HFF-Myc (cell line): Measurements from ENCODE around the gene CERK.

Experiments
- DNase-seq: peaks from one replicate; pipeline ENCODE4 v3.0.0-alpha.2; 2011; ENCODE audit warnings: low read depth; ENCODE audit errors: extremely low read depth
- H3K4me3 ChIP-seq: replicated peaks from 2 replicates; pipeline ENCODE4 v1.5.1; 2011; ENCODE audit warnings: low read depth, mild to moderate bottlenecking, control low read depth, low read length
- TF ChIP-seq, protein P1 (sequence below): IDR thresholded peaks from 2 replicates; pipeline ENCODE4 v1.5.1; 2012; ENCODE audit warnings: mild to moderate bottlenecking, low read depth, low read length, control low read depth; ENCODE audit errors: missing control alignments

The CERK gene

DNA sequence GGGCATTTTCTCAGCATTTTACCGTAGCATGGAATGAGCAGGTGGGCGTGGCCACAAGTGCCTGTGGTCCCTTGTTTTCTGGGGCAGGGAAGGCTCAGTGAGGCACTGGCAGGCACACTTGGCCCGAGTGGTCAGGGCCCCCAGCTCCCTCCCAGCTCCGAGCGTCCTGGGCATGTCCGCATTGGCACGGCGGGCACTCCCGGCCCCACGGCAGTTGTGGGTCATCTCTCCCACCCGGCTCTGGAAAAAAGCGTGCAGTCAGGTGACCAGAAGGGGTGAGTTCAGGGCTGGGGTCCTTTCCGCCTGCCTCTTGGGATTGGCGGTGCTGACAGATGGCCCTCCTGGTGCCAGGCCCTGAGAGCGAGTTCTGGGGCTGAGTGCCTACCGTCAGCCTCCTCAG, 62.1 kb downstream of the CERK start:
- no peak for DNase-seq
- TF ChIP-seq, protein P1, sequence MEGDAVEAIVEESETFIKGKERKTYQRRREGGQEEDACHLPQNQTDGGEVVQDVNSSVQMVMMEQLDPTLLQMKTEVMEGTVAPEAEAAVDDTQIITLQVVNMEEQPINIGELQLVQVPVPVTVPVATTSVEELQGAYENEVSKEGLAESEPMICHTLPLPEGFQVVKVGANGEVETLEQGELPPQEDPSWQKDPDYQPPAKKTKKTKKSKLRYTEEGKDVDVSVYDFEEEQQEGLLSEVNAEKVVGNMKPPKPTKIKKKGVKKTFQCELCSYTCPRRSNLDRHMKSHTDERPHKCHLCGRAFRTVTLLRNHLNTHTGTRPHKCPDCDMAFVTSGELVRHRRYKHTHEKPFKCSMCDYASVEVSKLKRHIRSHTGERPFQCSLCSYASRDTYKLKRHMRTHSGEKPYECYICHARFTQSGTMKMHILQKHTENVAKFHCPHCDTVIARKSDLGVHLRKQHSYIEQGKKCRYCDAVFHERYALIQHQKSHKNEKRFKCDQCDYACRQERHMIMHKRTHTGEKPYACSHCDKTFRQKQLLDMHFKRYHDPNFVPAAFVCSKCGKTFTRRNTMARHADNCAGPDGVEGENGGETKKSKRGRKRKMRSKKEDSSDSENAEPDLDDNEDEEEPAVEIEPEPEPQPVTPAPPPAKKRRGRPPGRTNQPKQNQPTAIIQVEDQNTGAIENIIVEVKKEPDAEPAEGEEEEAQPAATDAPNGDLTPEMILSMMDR: no peak
- no peak overlapping the region for H3K4me3 ChIP-seq

DNA sequence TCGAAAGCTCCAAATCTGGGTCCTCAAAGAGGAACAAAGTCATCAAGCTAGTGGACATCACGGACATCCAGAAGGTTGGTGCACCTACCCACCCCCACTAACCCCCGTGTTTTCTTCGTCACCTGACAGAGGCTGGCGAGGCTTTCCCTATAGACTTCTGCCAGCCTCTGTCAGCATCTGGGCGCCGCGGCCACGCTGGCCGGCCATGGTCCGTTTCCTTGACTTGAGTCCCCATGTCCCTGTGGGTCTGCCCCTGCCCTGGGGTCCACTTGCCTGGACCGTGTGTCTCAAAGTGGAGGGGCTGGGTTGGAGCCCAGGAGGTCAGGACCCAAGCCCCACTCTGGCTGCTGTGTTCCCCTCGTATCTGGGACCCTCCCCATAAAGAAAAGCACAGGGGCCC, 62.6 kb downstream of the CERK start:
- no peak overlapping the region for H3K4me3 ChIP-seq
- TF ChIP-seq, protein P1: no peak
- DNase-seq: no peak

DNA sequence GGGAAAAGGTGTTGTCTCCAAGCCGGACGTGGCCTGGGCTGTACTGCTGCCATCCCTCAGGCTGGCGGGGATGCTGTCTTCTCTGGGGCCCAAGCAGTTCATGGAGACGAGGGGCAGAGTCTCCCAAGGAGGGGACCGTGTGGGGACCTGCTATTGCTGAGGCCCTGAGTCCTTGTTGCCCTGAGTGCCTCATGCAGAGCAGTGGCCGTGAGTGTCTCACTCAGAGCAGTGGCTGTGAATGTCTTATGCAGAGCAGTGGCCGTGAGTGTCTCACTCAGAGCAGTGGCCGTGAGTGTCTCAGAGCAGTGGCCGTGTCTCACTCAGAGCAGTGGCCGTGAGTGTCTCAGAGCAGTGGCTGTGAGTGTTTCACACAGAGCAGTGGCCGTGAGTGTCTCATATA, 63.1 kb downstream of the CERK start:
- H3K4me3 ChIP-seq: no peak overlapping the region
- TF ChIP-seq, protein P1: no peak
- DNase-seq: no peak

DNA sequence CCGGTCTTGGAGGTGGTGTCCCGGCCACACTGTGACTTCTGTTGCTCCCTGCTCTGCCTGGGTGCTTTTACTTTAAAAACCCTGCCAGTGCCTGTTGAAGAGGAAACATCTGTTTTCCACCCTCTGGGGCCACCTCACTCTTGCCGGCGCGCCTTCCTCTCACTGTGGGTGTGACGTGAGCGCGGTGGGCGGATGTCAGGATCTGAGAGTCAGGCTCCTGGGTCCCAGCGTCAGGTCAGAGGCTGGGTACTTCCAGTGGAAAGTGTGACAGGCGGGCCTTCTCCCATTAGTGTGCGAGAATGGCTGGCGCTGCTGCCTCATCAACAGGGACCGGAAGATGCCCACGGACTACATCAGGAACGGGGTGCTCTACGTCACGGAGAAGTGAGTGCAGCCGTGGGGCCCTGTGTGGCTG, 63.7 kb downstream of the CERK start:
- TF ChIP-seq, protein P1: no peak
- H3K4me3 ChIP-seq: no peak overlapping the region
- no peak for DNase-seq

DNA sequence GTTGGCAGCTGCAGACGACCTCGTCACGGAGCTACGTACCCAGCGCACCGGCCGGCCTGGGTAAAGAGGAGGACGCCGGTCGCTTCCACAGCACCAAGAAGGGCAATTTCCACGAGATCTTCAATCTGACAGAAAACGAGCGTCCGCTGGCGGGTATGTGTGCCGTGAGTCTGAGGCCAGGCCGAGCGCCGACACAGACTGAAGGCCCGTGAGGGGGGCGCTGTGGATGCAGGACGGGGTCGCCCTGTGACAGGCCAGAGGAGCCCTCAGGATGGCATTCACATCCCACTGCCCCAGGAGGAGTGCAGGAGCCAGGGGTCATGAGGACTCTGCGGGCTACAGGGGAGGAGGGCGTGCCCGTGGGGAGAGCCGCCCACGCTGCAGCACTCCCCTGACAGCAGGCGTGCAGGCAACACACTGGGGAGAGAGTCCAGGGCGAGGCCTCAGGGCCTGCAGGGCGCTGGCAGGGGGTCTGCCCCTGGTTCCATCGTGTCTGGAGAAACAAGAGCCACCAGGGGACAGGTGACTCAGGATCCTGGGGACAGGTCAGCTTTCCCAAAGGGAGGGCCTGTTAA, 64.3 kb downstream of the CERK start:
- TF ChIP-seq, protein P1: no peak
- H3K4me3 ChIP-seq: no peak overlapping the region
- DNase-seq: no peak

DNA sequence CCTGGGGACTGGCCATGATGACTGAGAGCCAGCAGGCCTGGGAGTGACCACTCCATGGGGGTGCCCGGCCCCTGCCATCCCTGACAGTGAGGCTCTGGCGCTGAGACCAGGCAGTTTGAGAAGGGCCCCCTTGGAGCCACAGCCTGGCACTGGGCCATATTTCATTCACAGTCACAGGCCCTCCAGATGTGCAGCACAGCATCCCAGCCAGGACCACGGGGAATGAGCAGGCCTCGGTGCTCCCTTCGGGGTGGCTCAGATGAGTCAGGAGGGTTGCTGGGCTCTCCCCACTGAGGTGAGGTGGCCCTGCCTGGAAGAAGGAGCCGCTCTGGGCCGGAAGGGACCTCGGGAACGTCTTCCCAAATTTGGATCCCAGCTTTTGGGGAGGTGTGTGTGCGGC, 64.8 kb downstream of the CERK start:
- DNase-seq: no peak
- TF ChIP-seq, protein P1: no peak
- no peak overlapping the region for H3K4me3 ChIP-seq

DNA sequence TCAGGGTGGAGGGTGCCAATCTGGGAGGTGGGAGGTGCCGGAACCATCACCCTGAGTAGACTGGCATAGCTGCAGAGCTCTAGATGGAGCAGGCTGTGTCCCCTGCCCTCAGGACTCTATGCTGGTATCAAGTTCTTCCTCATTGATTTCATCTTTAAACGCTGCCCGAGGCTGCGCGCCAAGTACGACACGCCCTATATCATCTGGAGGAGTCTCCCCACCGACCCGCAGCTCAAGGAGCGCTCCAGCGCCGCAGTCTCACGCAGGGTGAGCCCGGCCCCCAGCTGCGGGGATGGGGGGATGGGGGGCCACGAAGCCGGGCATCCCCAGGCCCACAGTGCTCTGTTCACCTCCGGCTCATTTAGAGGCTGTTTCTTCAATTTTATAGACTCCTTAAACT, 65.3 kb downstream of the CERK start:
- no peak for DNase-seq
- H3K4me3 ChIP-seq: no peak overlapping the region
- TF ChIP-seq, protein P1: no peak
